HG02973 (cell line): ENCODE results near the gene BCAP31.
"Not testable (repeated sequence)": the region's sequence is repeated elsewhere in the genome, so short reads cannot be mapped to it uniquely, and the experiment has no call there.

Experiments
- ATAC-seq: cut with Tn5 transposase; IDR thresholded peaks from one replicate; pipeline ENCODE4 v1.9.1; 2021; ENCODE audit warnings: moderate library complexity; ENCODE audit not compliant: unreplicated experiment

The BCAP31 gene

GRCh38 chrX:153763298-153763932, 39.2 kb upstream of the BCAP31 start:
- no peak for ATAC-seq

- no peak for ATAC-seq
Measured at GRCh38 chrX:153762626-153763173, 38.5 kb upstream of the BCAP31 start.

- no peak for ATAC-seq
Measured at GRCh38 chrX:153761863-153762262, 37.7 kb upstream of the BCAP31 start.

GRCh38 chrX:153755136-153755535, 30.9 kb upstream of the BCAP31 start:
- ATAC-seq, result no peak

- ATAC-seq, result no peak
Measured at GRCh38 chrX:153750127-153750774, 26.1 kb upstream of the BCAP31 start.

GRCh38 chrX:153749017-153749416, 24.8 kb upstream of the BCAP31 start:
- not testable (repeated sequence) for ATAC-seq

GRCh38 chrX:153746991-153747390, 22.8 kb upstream of the BCAP31 start:
- ATAC-seq, result not testable (repeated sequence)

GRCh38 chrX:153746359-153746758, 22.2 kb upstream of the BCAP31 start:
- no peak for ATAC-seq

- not testable (repeated sequence) for ATAC-seq
Measured at GRCh38 chrX:153745067-153745433, 20.9 kb upstream of the BCAP31 start.

- ATAC-seq, result no peak
Measured at GRCh38 chrX:153744210-153745066, 20.3 kb upstream of the BCAP31 start.

GRCh38 chrX:153743468-153744209, 19.5 kb upstream of the BCAP31 start:
- ATAC-seq, result not testable (repeated sequence)

GRCh38 chrX:153742796-153743467, 18.7 kb upstream of the BCAP31 start:
- ATAC-seq, result not testable (repeated sequence)

- ATAC-seq, result not testable (repeated sequence)
Measured at GRCh38 chrX:153742111-153742510, 17.9 kb upstream of the BCAP31 start.

GRCh38 chrX:153741446-153741845, 17.3 kb upstream of the BCAP31 start:
- no peak for ATAC-seq

- ATAC-seq, result no peak
Measured at GRCh38 chrX:153740631-153741222, 16.5 kb upstream of the BCAP31 start.

- no peak for ATAC-seq
Measured at GRCh38 chrX:153739754-153740486, 15.7 kb upstream of the BCAP31 start.

GRCh38 chrX:153738056-153738605, 13.9 kb upstream of the BCAP31 start:
- no peak for ATAC-seq

GRCh38 chrX:153736871-153737441, 12.8 kb upstream of the BCAP31 start:
- no peak for ATAC-seq
